Left cardiac atrium (tissue), 4 donors: Measurements from ENCODE around the gene C2orf92. TPM values are rescaled to one million over a fixed set of nuclear protein-coding genes. Genes with fewer than 3 reads are reported as not detected.
"Not testable (repeated sequence)": the region's sequence is repeated elsewhere in the genome, so short reads cannot be mapped to it uniquely, and the experiment has no call there.

Experiments
- ATAC-seq, 2 donors: fragments of 200-7000 bp; cut with Tn5 transposase; one replicate each; pipeline ENCODE4 v1.9.1; 2020; ENCODE audit warnings: mild to moderate bottlenecking in 2 of 2, moderate library complexity in 2 of 2
- DNase-seq: peaks from one replicate; pipeline ENCODE4 v3.0.0-alpha.2; 2020
- intact Hi-C, 2 donors: fragments of 100-400 bp; cut with DNase I; formaldehyde crosslinking; loops; one replicate each; pipeline versions ENCODE4 v1.14.1 to v1.15.1; 2022 to 2023
- total RNA-seq, 2 donors: library from RNA; stranded (reverse); fragmentation: NEBNext Ultra II Directional; extraction: Animal tissue kit (Norgen Biotek cat#: 25700); gene quantifications; one replicate each; pipeline ENCODE4 v1.2.1, GENCODE V29; 2021
- donor health status: DM: no; HTN: yes; CAD: no.
- donor health status: DM: no; HTN: yes; CAD: no; lungs with severe emphysema.
- donor health status: DM: yes; HTN: yes; CAD: no.
- donor health status: Dilated cardiomyopathy.

C2orf92 gene
- total RNA-seq, 2 donors from 2014 or later, result 2.7 to 3.9 TPM

DNA sequence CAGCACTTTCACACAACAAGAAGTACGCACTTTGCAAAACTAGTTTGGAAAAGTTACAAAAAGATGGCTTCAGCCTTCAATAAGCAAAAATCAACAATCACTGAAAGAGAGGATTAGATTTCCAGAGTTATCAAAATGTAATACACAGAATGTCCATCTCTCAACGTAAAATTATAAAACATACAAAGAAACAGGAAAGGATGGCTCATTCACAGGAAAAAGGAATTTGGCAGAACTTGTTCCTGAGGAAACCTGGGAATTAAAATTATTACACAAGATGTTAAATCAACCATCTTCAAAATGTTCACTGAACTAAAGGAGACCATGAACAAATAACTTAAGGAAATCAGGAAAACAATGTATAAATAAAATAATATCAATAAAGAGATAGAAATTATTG is 8.0 kb downstream of the C2orf92 start:
- intact Hi-C loops, result no loop called here
- DNase-seq (no peak), ATAC-seq (no peak)

DNA sequence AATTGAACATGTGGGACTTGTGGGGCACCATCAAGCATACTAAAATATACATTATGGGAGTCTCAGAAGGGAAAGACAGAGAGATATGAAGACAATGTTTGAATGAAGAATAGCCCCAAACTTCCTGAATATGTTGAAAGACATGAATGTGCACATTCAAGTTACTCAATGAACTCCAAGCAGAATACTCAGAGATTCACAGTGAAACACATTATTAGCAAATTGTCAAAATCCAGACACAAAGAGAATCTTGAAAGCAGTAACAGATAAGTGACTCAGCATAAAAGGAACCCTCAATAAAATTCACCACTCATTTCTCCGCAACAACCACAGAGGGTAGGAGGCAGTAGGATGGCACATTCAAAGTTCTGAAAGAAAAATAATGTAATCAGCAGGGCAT is 8.8 kb downstream of the C2orf92 start:
- DNase-seq (no peak), ATAC-seq (no peak)
- intact Hi-C loops, result no loop called here

DNA sequence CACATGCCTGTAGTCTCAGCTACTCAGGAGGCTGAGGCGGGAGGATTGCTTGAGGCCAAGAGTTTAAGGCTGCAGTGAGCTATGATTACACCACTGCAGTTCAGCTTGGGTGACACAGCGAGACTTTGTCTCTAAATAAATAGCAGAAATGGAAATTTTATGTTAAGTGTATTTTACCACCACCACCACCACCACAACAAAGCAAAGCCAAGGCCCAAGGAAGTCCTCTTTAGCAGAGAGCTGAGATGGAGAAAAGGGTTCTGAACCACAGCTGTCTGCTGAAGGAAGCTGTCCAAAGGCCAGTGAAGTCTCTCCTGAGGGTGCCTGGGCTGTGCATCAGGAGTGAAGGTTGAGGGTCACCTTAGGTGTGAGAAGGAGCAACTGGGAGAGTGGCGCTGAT is 17.7 kb downstream of the C2orf92 start:
- DNase-seq, intact Hi-C loops, ATAC-seq: not testable (repeated sequence)

DNA sequence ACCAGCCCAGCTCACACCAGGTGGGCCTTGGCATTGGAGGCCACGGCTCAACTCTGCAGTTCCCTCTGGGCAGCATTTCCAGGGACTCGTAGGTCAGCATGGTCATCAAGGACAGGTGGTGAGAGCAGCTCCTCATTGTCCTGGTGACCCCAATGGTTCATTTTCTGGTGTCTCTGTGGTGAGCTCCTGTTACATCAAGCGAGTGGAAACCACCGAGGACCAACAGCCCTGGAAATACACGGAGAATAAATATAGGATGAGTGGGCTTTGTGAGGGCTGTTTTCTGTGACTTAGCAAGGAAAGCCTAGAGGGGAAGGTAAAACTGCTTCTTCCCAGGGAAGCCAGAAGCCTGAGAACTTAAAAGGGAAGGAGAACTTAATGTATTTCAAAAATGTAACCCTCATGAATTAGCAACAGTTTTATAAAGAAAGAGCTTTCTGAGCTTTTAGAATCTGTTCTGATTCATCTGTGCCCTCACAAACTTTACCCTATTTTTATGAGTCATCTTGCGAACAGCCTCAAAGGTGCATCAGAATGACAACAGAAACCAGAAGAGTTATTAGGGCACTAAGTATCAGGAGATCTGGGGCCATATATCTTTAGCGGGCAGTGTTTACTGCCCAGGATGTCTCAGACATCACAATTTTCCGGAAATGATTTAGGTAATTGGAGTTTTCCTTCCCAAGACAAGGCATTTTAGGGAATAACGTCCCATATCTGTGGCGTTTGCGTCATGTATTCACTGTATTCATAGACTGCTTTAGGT is 18.7 kb downstream of the C2orf92 start:
- no peak for DNase-seq
- ATAC-seq, result no peak
- intact Hi-C loops, result no loop called here

DNA sequence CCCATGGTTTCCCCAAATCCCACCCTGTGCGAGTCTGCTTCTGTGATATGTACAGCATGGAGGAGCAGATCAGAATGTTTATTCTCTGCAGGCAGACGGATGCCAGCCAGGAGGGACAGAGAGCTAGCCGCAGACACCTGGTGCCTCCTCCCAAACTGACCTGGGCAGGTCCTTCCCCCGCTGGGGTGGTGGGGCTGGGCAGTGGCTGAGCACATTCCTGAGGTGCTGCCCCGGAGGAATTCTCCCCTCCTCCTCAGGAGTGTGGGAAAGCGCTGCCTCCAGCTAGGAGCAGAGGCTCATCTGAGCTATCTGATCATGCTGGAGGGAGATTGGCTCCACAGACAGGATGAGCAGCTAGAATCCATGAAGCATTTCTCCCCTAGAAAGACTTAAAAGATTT is 21.7 kb downstream of the C2orf92 start:
- ATAC-seq (no peak), DNase-seq (no peak)
- intact Hi-C loops, result loop anchor here in 1 of 2 donors (10.0 kb wide), 1 partner anchor 96 kb away; no protein-coding TSS in a partner anchor

DNA sequence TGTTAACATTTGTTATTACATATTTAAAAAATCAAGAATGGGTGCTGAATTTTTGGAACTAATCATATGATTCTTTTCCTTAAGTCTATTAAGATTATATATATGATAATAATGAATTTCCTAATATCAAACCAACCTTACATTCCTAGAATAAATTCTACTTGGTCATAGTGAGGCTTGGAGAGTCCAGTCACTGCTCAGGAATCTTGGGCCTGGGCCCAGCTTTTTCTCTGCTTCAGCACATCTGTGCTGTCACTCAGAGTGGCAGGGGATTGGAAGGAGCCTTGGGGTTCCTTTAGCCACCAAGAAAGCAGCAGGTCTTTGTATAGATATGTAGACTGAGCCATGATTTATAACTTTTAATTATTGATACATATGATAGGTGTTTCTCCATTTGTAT is 24.0 kb downstream of the C2orf92 start:
- ATAC-seq (no peak), DNase-seq (no peak)
- intact Hi-C loops, result loop anchor here in 1 of 2 donors (10.0 kb wide), 1 partner anchor 99 kb away; no protein-coding TSS in a partner anchor

DNA sequence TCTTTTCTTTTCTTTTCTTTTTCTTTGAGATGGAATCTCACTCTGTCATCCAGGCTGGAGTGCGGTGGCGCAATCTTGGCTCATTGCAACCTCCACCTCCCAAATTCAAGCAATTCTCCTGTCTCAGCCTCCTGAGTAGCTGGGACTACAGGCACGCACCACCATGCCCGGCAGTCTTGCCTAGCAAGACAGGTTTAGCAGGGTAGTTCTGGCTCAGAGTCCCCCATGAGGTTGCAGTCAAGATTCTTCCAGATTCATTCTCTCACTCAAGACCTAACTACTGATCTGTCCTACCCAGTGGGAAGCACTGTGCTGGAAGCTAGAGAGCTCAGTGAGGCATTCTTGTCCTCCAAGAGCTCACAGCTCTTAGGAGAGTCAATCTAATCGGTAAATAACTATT is 26.2 kb downstream of the C2orf92 start:
- intact Hi-C loops, result loop anchor here (2.0 to 10.0 kb wide), 3 partner anchors 31 to 105 kb away; partner anchors contain the start of gene ACTR1B (in 1 of the 2)
- ATAC-seq (no peak), DNase-seq (no peak)

DNA sequence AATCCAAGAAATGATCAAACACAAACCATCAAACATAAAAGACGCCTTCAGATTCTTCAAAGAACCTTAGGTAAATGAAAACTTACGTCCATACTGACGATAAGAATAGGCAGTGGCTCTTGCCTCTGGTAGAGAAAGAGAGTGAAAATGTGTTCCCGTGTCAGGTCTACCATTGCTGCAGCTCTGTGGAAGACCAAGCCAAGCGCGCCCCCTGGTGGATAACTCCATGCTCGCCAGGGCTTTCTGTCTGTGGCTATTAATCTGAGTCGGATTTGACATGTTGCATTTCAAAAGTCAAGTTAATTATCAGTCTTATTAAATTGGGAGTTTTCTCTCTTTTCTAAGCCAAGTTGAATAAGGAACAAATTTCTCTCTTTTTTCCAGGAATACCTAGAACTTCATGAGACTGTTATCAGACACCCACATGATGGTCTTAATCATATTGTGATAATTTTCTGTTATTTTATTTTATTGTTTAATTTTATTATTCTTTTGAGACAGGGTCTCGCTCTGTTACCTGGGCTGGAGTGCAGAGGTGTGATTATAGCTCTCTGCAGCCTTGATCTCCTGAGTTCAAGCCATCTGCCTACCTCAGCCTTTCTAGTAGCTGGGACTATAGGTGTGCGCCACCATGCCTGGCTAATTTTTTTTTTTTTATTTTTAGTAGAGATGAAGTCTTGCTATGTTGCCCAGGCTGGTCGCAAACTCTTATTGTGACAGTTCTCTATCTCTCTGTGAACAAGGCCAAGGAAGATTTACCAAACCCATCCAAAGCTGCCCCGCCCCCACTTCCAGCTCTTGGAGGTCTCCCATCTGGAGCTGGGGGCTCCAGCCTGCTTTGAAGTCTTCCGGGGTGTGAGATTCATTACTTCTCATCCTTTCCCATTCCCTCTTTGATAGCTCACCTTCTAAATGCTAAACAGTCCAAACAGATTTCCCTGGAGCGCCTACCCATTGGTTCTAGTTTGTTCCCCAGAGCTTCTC is 28.0 kb downstream of the C2orf92 start:
- intact Hi-C loops, result loop anchor here (2.0 to 10.0 kb wide), 2 partner anchors 103 to 107 kb away; no protein-coding TSS in a partner anchor
- DNase-seq (peak; percentile 92), ATAC-seq (peak; percentile 93 to 94)

DNA sequence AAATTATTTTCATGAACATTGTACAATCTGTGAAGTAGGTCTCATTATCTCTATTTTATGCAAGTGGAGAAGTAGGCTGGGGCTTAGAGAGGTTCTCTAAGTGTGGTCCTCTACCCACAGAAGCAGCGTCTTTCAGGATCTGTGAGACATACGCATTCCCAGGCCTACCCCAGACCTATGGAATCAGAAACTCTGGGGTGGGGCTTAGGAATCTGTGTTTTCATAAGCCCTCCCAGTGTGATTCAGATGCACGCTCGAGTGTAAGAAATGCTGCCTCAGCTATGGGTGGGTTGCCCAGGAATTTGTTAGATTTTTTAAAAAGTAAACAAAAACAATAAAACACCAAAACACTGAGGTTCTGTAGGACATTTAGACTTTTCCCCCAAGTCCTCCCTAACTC is 29.0 kb downstream of the C2orf92 start:
- intact Hi-C loops, result loop anchor here in 1 of 2 donors (10.0 kb wide), 1 partner anchor 104 kb away; no protein-coding TSS in a partner anchor
- ATAC-seq (no peak), DNase-seq (no peak)

DNA sequence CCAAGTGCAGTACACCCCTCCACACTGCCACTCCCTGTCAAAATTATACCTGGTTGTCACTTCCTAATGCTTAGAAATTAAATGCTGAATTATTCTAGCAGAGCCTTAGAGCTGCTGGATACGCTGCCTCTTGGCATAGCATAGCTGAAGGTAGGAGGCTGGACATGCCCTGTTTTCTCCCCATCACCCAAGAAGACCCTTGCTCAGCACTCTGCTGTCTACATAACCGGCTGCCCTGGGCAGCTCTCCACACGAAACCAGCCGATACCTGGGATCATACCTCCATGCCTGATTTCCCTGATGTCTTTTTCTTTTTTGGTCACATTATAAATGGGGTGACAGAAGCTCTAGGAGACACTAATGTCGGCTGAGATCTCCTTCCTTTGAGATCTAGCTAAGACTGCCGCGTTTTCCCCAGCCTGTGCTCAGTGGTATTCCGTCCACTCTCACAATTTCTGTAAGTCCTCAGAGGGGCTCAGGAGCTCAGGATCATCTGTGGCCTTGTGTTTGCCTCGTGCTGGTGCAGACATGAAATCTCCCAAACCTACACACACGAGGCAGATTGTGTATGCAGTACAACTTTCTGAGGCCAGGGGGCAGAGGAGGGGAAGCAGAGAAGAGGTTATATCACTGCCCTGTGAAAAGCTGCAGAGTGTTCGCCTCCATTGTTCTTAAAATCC is 30.4 kb downstream of the C2orf92 start:
- DNase-seq (peak; percentile 47), ATAC-seq (peak; percentile 74)
- intact Hi-C loops, result loop anchor here (5.0 to 10.0 kb wide), 2 partner anchors 105 to 682 kb away; no protein-coding TSS in a partner anchor

DNA sequence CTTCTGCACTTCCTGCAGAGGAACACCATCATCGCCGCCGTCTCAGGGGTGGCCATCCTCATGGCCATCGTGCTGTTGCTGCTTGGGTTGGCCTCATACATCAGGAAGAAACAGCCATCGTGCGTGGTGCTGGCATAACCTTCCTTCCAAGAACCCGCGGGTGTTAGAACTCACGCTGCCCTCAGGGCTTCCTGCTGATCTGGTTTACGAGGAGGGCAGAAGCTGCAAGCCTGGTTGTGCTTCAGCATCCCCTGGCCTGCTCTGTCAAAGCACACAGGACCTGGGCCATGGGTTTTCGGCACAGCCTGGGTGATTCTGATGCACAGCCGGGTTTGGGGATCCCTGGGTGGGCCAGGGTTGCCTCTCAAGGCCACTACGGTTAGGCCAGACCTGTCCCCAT is 31.7 kb downstream of the C2orf92 start:
- ATAC-seq, result no peak
- no peak for DNase-seq
- intact Hi-C loops, result loop anchor here in 1 of 2 donors (5.0 kb wide), 1 partner anchor 681 kb away; no protein-coding TSS in a partner anchor

DNA sequence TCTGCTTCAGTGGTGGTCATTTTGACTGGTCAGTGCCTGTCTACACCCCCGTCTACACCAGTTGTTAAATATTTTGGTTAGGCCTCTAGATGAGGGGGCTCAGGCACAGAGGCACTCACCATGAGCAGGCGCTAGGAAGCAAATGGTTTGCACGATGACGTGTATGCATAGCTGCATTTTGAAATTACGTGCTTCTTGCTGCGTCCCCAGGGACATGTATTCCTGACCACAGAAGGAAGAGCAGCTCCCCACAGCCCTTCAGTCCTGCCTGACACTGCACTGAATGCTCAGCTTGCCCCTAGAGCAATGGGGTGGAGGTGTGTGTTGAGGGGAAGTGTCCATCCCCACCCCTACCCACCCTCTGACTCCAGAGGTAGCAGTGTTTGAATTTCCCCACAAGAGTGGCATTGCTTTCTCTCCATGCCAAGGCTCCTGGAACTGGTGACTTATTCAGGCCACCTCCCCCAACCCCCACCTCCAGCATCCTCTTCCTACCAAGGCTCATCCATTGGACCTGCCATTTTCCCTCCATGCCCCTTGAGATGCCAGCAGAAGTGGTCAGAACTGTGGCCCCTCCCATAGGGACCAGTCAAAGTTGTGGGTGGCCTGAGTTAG is 32.4 kb downstream of the C2orf92 start:
- DNase-seq (no peak), ATAC-seq (no peak)
- intact Hi-C loops, result loop anchor here in 1 of 2 donors (5.0 kb wide), 1 partner anchor 680 kb away; no protein-coding TSS in a partner anchor

DNA sequence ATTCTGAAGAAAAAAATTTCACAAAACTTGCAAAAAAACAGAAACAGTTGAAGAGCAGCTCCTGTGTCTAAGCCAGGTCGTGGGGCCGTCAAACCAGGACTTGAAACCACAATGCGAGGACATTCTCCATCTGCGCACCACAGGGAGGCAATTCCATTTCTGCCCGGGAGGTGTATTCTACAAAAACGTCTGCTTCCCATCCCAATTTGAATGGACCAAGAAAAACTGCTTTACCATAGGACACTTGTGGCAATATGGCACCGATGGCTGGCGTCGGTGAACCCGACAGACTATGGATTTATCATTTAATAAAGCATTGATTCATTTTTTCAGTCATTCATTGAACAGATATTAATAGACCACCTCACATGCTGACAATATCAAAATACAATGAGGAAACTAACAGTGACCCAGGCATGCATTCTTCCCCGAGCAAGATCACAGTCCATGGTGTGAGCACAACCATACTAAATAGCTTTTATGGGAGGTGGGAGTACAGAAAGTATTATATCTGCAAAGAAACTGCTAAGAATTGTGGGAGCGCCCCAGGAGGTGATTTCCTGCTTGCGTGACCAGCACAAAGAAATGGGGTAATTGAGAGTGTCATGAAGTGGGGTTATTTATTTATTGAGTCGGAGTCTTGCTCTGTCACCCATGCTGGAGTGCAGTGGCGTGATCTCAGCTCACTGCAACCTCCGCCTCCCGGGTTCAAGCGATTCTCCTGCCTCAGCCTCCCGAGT is 33.4 kb downstream of the C2orf92 start:
- ATAC-seq, result no peak
- no peak for DNase-seq
- intact Hi-C loops, result loop anchor here in 1 of 2 donors (5.0 kb wide), 1 partner anchor 679 kb away; no protein-coding TSS in a partner anchor

DNA sequence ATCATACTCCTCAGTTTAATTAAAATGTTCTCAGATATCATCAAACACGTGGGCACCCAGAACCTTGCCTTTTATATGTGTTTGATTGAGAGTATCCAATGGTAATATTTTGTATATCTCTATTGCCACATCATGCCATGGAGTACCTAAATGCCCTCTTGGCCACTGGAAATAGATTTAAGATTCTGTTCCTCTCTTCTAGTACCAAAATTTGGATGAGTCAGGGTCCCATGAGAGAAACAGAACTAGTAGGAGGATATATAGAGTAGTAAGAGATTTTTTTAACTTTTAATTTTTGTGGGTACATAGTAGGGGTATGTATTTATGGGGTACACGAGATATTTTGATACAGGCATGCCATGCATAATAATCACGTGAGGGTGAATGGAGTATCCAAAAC is 34.2 kb downstream of the C2orf92 start:
- ATAC-seq (no peak), DNase-seq (no peak)
- intact Hi-C loops, result loop anchor here in 1 of 2 donors (5.0 kb wide), 1 partner anchor 679 kb away; no protein-coding TSS in a partner anchor

DNA sequence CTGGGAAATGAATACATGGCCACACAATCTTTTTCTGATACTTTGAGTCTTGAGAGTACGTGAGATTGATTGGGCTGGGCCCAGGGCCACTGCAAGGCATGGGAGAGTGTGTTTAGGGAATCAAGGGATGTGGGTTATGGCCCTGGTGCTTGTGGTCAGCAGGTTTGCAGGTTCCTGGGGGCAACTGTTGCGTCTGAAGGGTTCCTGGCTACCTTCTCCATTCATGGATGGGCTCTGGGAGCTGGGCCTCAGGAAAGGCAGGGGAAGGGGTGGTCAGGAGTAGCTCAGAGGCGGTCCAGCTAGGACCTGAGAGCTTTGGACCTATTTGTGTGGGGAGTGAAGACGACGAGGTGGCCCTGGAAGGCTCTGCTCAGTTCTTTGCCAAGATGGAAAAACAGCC is 35.5 kb downstream of the C2orf92 start:
- ATAC-seq, result no peak
- DNase-seq, result no peak
- intact Hi-C loops, result loop anchor here in 1 of 2 donors (5.0 kb wide), 1 partner anchor 677 kb away; no protein-coding TSS in a partner anchor

DNA sequence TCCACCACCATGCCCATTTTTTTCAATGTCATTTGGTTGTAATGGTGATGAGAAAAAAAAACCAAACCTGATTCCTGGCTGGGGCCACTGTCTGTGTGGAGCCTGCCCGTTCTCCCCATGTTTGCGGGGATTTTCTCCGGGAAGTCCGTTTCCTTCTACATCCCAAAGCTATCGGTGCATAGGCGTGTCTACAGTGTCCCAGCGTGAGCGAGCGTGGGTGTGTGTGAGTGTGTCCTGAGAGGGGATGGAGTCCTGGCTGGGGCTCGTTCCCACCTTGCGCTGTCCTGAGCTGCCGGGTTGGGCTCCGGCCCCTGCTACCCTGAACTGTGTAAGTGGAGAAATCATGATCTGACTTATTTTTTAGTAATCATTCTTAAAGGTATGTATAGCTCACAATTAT is 36.6 kb downstream of the C2orf92 start:
- ATAC-seq (no peak), DNase-seq (no peak)
- intact Hi-C loops, result no loop called here

DNA sequence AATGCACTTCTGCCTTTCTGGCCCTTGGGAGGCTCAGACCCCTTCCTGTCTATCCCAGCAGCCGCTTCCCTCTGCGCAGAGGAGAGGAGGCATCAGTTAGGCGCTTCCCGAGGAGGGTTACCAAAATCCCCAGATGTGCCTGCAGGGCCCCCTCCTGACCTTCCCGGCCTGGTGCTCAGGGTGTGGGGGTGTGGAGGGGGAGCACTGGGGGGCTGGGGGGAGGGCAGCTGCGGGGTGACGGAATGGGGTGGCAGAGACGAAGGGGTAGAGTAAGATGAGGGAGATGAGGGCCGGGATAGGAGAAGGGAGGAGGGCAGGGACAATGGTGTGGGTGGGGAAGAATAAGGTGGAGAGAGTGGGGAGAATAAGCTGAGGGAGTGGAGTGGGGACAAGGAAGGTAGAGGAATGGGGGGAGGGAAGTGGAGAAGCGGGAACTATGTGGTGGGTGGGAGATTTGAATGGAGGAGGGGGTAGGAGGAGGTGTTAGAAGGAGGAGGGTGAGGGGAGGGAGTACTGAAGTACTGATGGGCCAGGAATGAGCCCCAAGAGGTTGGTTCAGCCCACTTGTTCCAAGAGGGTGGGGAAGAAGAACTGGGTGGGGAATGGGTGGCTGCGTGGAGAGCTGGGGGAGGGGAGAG is 37.3 kb downstream of the C2orf92 start:
- DNase-seq (no peak), ATAC-seq (no peak)
- intact Hi-C loops, result no loop called here
